Smooth muscle cell (in vitro differentiated cells): ENCODE results near the gene NUP210. TPM values are rescaled to one million over a fixed set of nuclear protein-coding genes. Genes with fewer than 3 reads are reported as not detected.

Experiments used
- DNase-seq: peaks from one replicate; lab custom pipeline; 2025; ENCODE audit not compliant: unreplicated experiment; lab: John Stamatoyannopoulos, UW
- H2AFZ ChIP-seq: fragments of 200-600 bp; sonication (generic); 2 replicates; pipeline ENCODE4 v1.6.0; 2016; ENCODE audit warnings: antibody characterized with exemption, low read depth, mild to moderate bottlenecking
- H3F3A ChIP-seq: fragments of 200-600 bp; sonication (generic); 2 replicates; pipeline ENCODE4 v1.6.0; 2017; ENCODE audit warnings: antibody characterized with exemption, low read depth
- H3K27ac ChIP-seq: fragments of 200-600 bp; sonication (generic); 2 replicates; pipeline ENCODE4 v1.5.1; 2016; ENCODE audit warnings: low read depth, mild to moderate bottlenecking
- H3K27me3 ChIP-seq: fragments of 200-600 bp; sonication (generic); 2 replicates; pipeline ENCODE4 v1.6.1; 2016; ENCODE audit warnings: low read depth, mild to moderate bottlenecking
- H3K36me3 ChIP-seq: fragments of 200-600 bp; sonication (generic); 2 replicates; pipeline ENCODE4 v1.5.1; 2016; ENCODE audit warnings: low read depth
- H3K4me1 ChIP-seq: fragments of 200-600 bp; sonication (generic); 2 replicates; pipeline ENCODE4 v1.5.1; 2016; ENCODE audit warnings: low read depth
- H3K4me2 ChIP-seq: fragments of 200-600 bp; sonication (generic); 2 replicates; pipeline ENCODE4 v1.6.0; 2016; ENCODE audit warnings: mild to moderate bottlenecking
- H3K4me3 ChIP-seq: fragments of 200-600 bp; sonication (generic); 2 replicates; pipeline ENCODE4 v1.5.1; 2016; ENCODE audit warnings: mild to moderate bottlenecking
- H3K79me2 ChIP-seq: fragments of 200-600 bp; sonication (generic); 2 replicates; pipeline ENCODE4 v1.6.0; 2016; ENCODE audit warnings: low read depth, mild to moderate bottlenecking
- H3K9ac ChIP-seq: fragments of 200-600 bp; sonication (generic); 2 replicates; pipeline ENCODE4 v1.6.0; 2016; ENCODE audit warnings: low read depth
- H3K9me3 ChIP-seq: fragments of 200-600 bp; sonication (generic); replicated peaks from 2 replicates; pipeline ENCODE4 v1.5.1; 2016; ENCODE audit warnings: low read depth
- H4K20me1 ChIP-seq: fragments of 200-600 bp; sonication (generic); 2 replicates; pipeline ENCODE4 v1.6.0; 2016; ENCODE audit warnings: low read depth
- CTCF ChIP-seq: fragments of 200-600 bp; sonication (generic); IDR thresholded peaks from 2 replicates; pipeline ENCODE4 v1.5.1; 2017; ENCODE audit warnings: borderline replicate concordance, mild to moderate bottlenecking, antibody characterized with exemption; ENCODE audit not compliant: insufficient read depth, poor library complexity, severe bottlenecking
- WGBS: methylation state at CpG from one replicate; pipeline ENCODE4 v1.1.7; 2016; ENCODE audit warnings: low lambda C conversion rate; 5-methylcytosine and 5-hydroxymethylcytosine counted together
- polyA plus RNA-seq: library from polyadenylated mRNA; unstranded; fragments of >200 nt; fragmentation: Nextera tagmentation; extraction: Ambion mirVana; gene quantifications from 2 replicates; pipeline ENCODE4 v1.2.1, GENCODE V29; 2016
- total RNA-seq: library from RNA; depleted of rRNA; stranded (reverse); fragments of >200 nt; gene quantifications from 2 replicates; pipeline ENCODE4 v1.2.3, GENCODE V29; 2014

NUP210 gene
- total and polyA plus RNA-seq, 2 experiments from 2014 or later = 0.35 to 1.5 TPM

DNA sequence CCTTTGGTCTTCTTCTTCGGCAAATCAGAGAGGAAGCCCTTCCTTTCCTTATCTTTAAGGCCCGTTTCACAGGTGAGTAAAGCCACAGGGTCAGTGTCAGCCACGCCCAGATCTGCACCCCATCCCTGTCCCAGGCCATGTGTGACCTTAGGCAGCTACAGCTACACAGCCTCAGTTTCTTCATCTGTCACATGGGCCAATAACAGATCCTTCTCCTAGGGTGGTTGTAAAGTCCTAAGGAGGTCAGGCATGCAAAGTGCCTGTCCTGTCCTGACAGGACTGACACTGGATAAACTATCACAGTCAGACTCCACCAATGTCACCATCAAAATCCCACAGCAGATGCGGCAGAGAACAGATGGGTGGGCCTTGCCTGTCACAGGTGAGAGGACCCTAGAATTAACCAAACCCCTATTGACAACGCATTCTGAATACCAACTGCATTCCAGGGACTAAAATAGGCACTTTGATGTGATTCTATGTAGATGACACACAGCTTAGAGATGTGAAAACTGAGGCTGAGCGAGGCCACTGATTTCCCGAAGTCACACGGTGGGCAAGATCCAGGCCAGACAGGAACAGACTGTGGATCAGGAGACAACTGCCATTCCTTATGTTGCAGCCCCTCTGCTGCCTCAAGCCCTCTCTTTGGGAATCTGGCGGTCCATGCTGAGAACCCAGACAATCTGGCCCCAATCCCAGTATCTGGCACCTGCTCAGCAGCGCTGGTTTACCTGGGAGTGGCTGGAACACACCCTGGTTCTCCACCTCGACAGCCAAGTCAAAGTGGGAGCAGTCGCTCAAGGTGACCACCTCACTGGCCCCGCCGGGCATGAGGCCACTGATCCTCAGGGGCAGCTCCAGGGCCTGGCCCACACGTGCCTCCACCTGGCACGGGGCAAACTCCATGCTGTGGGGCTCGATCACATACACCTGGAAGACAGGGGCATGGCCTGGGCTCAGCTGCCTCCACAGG lies 48.7 kb downstream of the NUP210 start:
- no peak for TF ChIP-seq CTCF
- no peak overlapping the region for H3K9ac ChIP-seq
- H3K9me3 ChIP-seq = no peaks in the 10 kb centered on the region
- H3F3A ChIP-seq = no peaks in the 10 kb centered on the region
- H3K4me1 ChIP-seq = no peaks in the 10 kb centered on the region
- H2AFZ ChIP-seq = no peak overlapping the region
- DNase-seq = no peak
- no peak overlapping the region for H3K4me2 ChIP-seq
- no peak overlapping the region for H3K4me3 ChIP-seq
- WGBS = 89% methylated on average over 17 of the region's 17 CpGs
- H3K79me2 ChIP-seq = no peaks in the 10 kb centered on the region
- no peaks in the 10 kb centered on the region for H3K36me3 ChIP-seq
- no peak overlapping the region for H3K27ac ChIP-seq
- H4K20me1 ChIP-seq = no peaks in the 10 kb centered on the region
- no peaks in the 10 kb centered on the region for H3K27me3 ChIP-seq

DNA sequence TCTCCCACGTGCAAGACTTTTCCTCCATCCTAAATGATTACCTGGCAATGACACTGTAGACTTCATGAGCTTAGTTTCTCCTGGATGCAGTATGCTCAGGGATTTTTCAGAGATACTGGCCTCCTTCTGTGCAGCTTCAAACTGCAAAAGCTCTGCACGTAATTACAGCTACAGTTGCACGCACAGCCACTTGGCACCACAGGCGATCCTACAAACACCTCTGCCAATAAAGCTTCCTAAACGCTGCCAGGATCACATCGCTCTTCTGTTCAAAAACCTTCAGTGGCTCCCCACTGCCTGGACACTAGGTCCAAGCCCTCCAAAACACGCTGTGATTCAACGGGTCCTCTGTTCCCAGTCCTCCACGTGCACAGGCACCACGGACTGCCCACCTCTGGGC lies 49.5 kb downstream of the NUP210 start:
- Histone ChIP-seq H3K9ac (no peak overlapping the region), H3K9me3 (no peaks in the 10 kb centered on the region), H3K4me2 (no peak overlapping the region), H3K4me3 (no peak overlapping the region), H4K20me1 (no peaks in the 10 kb centered on the region), H2AFZ (no peak overlapping the region), H3K4me1 (no peaks in the 10 kb centered on the region), H3K36me3 (no peaks in the 10 kb centered on the region), H3K27ac (no peak overlapping the region), H3K79me2 (no peaks in the 10 kb centered on the region), H3K27me3 (no peaks in the 10 kb centered on the region), H3F3A (no peaks in the 10 kb centered on the region)
- 89% methylated on average over 10 of the region's 10 CpGs for WGBS
- no peak for TF ChIP-seq CTCF
- no peak for DNase-seq

- Histone ChIP-seq H2AFZ (no peak overlapping the region), H3K9ac (no peak overlapping the region), H3K4me1 (no peaks in the 10 kb centered on the region), H4K20me1 (no peaks in the 10 kb centered on the region), H3K27me3 (no peaks in the 10 kb centered on the region), H3K4me3 (no peak overlapping the region), H3K4me2 (no peak overlapping the region), H3F3A (no peaks in the 10 kb centered on the region), H3K27ac (no peak overlapping the region), H3K79me2 (no peaks in the 10 kb centered on the region), H3K9me3 (no peaks in the 10 kb centered on the region), H3K36me3 (no peaks in the 10 kb centered on the region)
- 49% methylated on average over 3 of the region's 3 CpGs for WGBS
- DNase-seq = no peak
- TF ChIP-seq CTCF = no peak
Observed at GRCh38 chr3:13370055-13370454, 50.1 kb downstream of the NUP210 start.

DNA sequence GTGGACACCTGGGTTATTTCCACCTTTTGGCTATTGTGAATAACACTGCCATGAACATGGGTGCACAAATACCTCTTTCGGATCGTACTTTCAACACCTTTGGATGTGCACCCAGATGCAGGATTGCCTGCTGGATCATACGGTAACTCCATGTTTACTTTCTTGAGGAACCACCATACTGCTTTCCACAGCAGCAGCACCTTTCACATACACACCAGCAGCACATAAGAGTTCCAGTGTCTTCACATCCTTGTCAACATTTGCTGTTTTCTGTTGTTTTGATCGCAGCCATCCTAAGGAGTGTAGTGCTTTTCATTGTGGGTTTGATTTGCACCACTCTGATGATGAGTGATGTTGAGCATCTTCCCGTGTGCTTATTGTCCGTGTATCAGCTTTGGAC lies 51.3 kb downstream of the NUP210 start:
- no peaks in the 10 kb centered on the region for H3K79me2 ChIP-seq
- H2AFZ ChIP-seq = no peak overlapping the region
- H4K20me1 ChIP-seq = no peaks in the 10 kb centered on the region
- H3K4me2 ChIP-seq = no peak overlapping the region
- no peak overlapping the region for H3K27ac ChIP-seq
- no peaks in the 10 kb centered on the region for H3K4me1 ChIP-seq
- no peak for DNase-seq
- H3K9me3 ChIP-seq = no peaks in the 10 kb centered on the region
- H3K4me3 ChIP-seq = no peak overlapping the region
- H3K36me3 ChIP-seq = no peaks in the 10 kb centered on the region
- H3F3A ChIP-seq = no peaks in the 10 kb centered on the region
- 95% methylated on average over 6 of the region's 6 CpGs for WGBS
- H3K9ac ChIP-seq = no peak overlapping the region
- no peak for TF ChIP-seq CTCF
- H3K27me3 ChIP-seq = no peaks in the 10 kb centered on the region
